LNCaP clone FGC (cell line): ENCODE data around the gene IPP.

Experiments
- DNase-seq: peaks from one replicate; pipeline ENCODE4 v3.0.0-alpha.2; 2011; ENCODE audit warnings: low read depth
- H3K4me3 ChIP-seq: 2 replicates; pipeline ENCODE4 v1.5.1; 2011; ENCODE audit warnings: mild to moderate bottlenecking, low read depth, low read length, control low read depth
- TF ChIP-seq, protein P1 (sequence below): IDR thresholded peaks from 2 replicates; pipeline ENCODE4 v1.5.1; 2012; ENCODE audit warnings: mild to moderate bottlenecking; ENCODE audit not compliant: control insufficient read depth, insufficient read depth; ENCODE audit errors: extremely low read depth

The IPP gene

DNA sequence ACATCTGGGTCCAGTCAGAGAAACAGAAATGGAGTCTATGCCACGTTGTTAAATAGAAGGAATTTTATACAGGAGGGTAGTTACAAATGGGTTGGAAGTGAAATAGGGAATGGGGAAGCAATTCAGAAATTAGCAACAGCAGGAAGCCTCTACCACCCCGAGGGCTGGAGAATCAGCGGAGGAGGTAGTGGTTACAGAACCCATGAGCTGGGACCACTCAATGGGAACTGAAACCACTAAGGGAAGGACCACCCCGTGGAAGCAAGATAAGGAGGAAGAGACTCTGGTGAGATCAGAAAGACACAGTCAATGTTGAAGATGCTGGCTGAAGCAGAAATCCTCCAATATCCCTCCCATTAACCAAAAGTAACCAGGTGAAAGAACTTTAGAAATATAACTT is 37.5 kb upstream of the IPP start:
- H3K4me3 ChIP-seq: no peak overlapping the region
- no peak for DNase-seq
- TF ChIP-seq, protein P1, sequence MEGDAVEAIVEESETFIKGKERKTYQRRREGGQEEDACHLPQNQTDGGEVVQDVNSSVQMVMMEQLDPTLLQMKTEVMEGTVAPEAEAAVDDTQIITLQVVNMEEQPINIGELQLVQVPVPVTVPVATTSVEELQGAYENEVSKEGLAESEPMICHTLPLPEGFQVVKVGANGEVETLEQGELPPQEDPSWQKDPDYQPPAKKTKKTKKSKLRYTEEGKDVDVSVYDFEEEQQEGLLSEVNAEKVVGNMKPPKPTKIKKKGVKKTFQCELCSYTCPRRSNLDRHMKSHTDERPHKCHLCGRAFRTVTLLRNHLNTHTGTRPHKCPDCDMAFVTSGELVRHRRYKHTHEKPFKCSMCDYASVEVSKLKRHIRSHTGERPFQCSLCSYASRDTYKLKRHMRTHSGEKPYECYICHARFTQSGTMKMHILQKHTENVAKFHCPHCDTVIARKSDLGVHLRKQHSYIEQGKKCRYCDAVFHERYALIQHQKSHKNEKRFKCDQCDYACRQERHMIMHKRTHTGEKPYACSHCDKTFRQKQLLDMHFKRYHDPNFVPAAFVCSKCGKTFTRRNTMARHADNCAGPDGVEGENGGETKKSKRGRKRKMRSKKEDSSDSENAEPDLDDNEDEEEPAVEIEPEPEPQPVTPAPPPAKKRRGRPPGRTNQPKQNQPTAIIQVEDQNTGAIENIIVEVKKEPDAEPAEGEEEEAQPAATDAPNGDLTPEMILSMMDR: no peak

DNA sequence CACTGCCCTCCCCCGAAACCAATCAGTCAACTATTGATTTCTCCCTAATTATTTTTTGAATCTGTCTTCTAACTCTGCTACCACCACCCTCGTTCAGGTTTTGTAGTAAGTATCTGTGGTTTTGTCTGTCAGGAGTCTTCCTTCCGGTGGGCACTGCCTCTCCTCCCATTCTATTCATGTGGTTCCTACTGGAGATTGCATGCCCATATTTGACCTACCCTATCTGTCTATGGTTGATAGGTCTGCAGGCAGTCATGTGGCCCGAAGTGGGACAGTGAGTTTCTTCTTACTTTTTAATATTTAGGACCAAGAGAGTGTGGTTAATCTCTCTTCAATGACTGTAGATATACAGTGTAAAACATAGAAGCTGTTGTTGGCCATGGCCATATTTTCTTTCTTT is 35.1 kb upstream of the IPP start:
- H3K4me3 ChIP-seq: no peak overlapping the region
- no peak for DNase-seq
- TF ChIP-seq, protein P1: no peak

GRCh38 chr1:45775794-45776193 is 25.3 kb upstream of the IPP start:
- no peak for DNase-seq
- no peak overlapping the region for H3K4me3 ChIP-seq
- TF ChIP-seq, protein P1: no peak

DNA sequence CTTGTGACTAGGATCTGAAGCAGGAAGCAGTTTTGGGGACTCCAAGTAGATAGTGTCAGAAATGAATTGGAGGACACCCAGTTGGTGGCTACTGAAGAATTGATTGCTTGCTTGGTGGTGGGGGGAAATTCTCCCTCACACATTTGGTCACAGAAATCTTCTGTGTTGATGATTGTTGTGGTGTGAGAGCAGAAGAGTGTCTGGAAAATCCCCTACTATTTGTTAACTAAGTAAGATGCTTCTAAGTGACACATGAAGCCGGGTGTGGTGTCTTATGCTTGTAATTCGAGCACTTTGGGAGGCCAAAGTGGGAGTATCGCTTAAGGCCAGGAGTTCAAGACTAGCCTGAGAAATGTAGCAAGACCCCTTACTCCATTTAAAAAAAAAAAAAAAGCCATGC is 22.5 kb upstream of the IPP start:
- no peak overlapping the region for H3K4me3 ChIP-seq
- TF ChIP-seq, protein P1: no peak
- DNase-seq: no peak

DNA sequence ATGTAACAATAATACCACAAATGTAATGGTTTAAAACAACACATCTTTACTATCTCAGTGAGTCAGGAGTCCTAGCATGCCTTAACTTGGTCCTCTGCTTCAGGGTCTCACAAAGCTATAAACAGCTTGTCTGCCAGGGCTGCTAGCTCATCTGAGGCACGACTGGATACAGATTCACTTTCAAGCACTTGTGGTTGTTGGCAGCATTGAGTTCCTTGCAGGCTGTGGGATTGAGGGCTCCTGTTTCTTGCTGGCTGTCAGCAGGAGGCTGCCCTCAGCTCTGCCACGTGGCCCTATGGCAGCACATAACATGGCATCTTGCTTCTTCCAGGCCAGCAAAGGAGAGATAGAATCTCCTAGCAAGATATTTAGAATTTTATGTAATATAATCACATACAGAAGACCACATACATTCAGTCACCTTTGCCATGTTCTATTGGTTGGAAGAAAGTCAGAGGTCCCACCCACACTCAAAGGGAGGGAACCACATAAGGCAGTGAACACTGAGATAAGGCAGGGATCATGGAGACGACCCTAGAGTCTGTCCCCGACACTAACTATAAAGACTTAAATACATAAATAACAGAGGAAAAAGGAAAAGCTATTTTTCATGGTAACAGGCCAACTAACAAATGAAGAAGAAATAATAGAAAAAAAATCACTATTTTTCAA is 18.9 kb upstream of the IPP start:
- TF ChIP-seq, protein P1: no peak
- H3K4me3 ChIP-seq: no peak overlapping the region

GRCh38 chr1:45767035-45767434 is 16.6 kb upstream of the IPP start:
- H3K4me3 ChIP-seq: no peak overlapping the region
- no peak for DNase-seq
- TF ChIP-seq, protein P1: no peak

More for the DNA sequence above, 18.9 kb upstream of the IPP start:
- no peak for DNase-seq
